Measurements from ENCODE around the gene ALKBH3.

The ALKBH3 gene

GRCh38 chr11:43931717-43932039, 51.0 kb downstream of the ALKBH3 start:
- no peaks in the 10 kb centered on the region for H3K9me3 ChIP-seq (ENCODE audit: control extremely low read depth in 1 of 5, control insufficient read depth in 4 of 5, insufficient read depth in 2 of 5, low read depth in 1 of 5, low read length in 4 of 5)

GRCh38 chr11:43933226-43933607, 52.6 kb downstream of the ALKBH3 start:
- 100% methylated on average over 1 of the region's 1 CpG for WGBS (ENCODE audit: insufficient coverage)
- H3K4me3 ChIP-seq (ENCODE audit: control insufficient read depth in 1 of 7, extremely low read depth in 1 of 7, insufficient read depth in 4 of 7, low read depth in 2 of 7, low read length in 6 of 7), result no peak overlapping the region
- POLR2A ChIA-PET, result interaction anchor here (1.8 kb wide), 1 partner anchor 10 kb away, joined by 7 read pairs; the partner anchor contains the start of gene C11orf96

More at GRCh38 chr11:43931717-43932039, 51.0 kb downstream of the ALKBH3 start:
- peaks cover 0 to 18% (median 7%) of the 10 kb centered on the region in 4 experiments for H3K4me1 ChIP-seq (ENCODE audit: control extremely low read depth in 1 of 4, control insufficient read depth in 4 of 4, insufficient read depth in 4 of 4, low read length in 3 of 4)
- no peaks in the 10 kb centered on the region for H3K36me3 ChIP-seq (ENCODE audit: control insufficient read depth in 4 of 4, insufficient read depth in 4 of 4, low read length in 3 of 4)
- no peak for DNase-seq
- H3K27ac ChIP-seq (ENCODE audit: insufficient read depth in 1 of 2, low read depth in 1 of 2, low read length in 2 of 2, poor library complexity in 1 of 2, severe bottlenecking in 2 of 2), result no peak overlapping the region
- ChIA-PET CTCF (interaction anchor here (1.4 kb wide), 1 partner anchor 14 kb away, joined by 4 read pairs; no protein-coding TSS in a partner anchor), POLR2A (no interaction called here)
- no peak overlapping the region for H3K4me3 ChIP-seq (ENCODE audit: control insufficient read depth in 1 of 7, extremely low read depth in 1 of 7, insufficient read depth in 4 of 7, low read depth in 2 of 7, low read length in 6 of 7)
- H3K27me3 ChIP-seq (replicated peaks in 2 of 5; ENCODE audit: control insufficient read depth in 4 of 5, insufficient read depth in 5 of 5, low read length in 4 of 5), result peaks cover 0 to 18% (median 0%) of the 10 kb centered on the region in 5 experiments
- WGBS (ENCODE audit: insufficient coverage), result 100% methylated on average over 4 of the region's 4 CpGs

GRCh38 chr11:43933608-43934551, 53.2 kb downstream of the ALKBH3 start:
- ChIA-PET CTCF (interaction anchor here (1.4 to 1.7 kb wide), 3 partner anchors 8 to 104 kb away, joined by 4 to 7 read pairs (median 4); partner anchors contain the start of gene C11orf96), POLR2A (interaction anchor here (1.8 kb wide), 1 partner anchor 9 kb away, joined by 7 read pairs; the partner anchor contains the start of gene C11orf96)
- H3K36me3 ChIP-seq (ENCODE audit: control insufficient read depth in 4 of 4, insufficient read depth in 4 of 4, low read length in 3 of 4), result no peaks in the 10 kb centered on the region
- DNase-seq, result peak in 2 of 3 donors; percentile 31 to 41
- H3K9me3 ChIP-seq (ENCODE audit: control extremely low read depth in 1 of 5, control insufficient read depth in 4 of 5, insufficient read depth in 2 of 5, low read depth in 1 of 5, low read length in 4 of 5), result no peaks in the 10 kb centered on the region
- H3K4me1 ChIP-seq (ENCODE audit: control extremely low read depth in 1 of 4, control insufficient read depth in 4 of 4, insufficient read depth in 4 of 4, low read length in 3 of 4), result peaks cover 0 to 23% (median 7%) of the 10 kb centered on the region in 4 experiments
- no peak overlapping the region for H3K27ac ChIP-seq (ENCODE audit: insufficient read depth in 1 of 2, low read depth in 1 of 2, low read length in 2 of 2, poor library complexity in 1 of 2, severe bottlenecking in 2 of 2)
- H3K4me3 ChIP-seq (ENCODE audit: control insufficient read depth in 1 of 7, extremely low read depth in 1 of 7, insufficient read depth in 4 of 7, low read depth in 2 of 7, low read length in 6 of 7), result no peak overlapping the region
- peaks cover 0 to 20% (median 0%) of the 10 kb centered on the region in 5 experiments for H3K27me3 ChIP-seq (replicated peaks in 2 of 5; ENCODE audit: control insufficient read depth in 4 of 5, insufficient read depth in 5 of 5, low read length in 4 of 5)
- WGBS (ENCODE audit: insufficient coverage), result 44% methylated on average over 9 of the region's 20 CpGs

More at GRCh38 chr11:43933226-43933607, 52.6 kb downstream of the ALKBH3 start:
- Histone ChIP-seq H3K36me3 (ENCODE audit: control insufficient read depth in 4 of 4, insufficient read depth in 4 of 4, low read length in 3 of 4) (no peaks in the 10 kb centered on the region), H3K27ac (ENCODE audit: insufficient read depth in 1 of 2, low read depth in 1 of 2, low read length in 2 of 2, poor library complexity in 1 of 2, severe bottlenecking in 2 of 2) (no peak overlapping the region), H3K4me1 (ENCODE audit: control extremely low read depth in 1 of 4, control insufficient read depth in 4 of 4, insufficient read depth in 4 of 4, low read length in 3 of 4) (peaks cover 0 to 23% (median 7%) of the 10 kb centered on the region in 4 experiments), H3K27me3 (replicated peaks in 2 of 5; ENCODE audit: control insufficient read depth in 4 of 5, insufficient read depth in 5 of 5, low read length in 4 of 5) (peaks cover 0 to 20% (median 0%) of the 10 kb centered on the region in 5 experiments), H3K9me3 (ENCODE audit: control extremely low read depth in 1 of 5, control insufficient read depth in 4 of 5, insufficient read depth in 2 of 5, low read depth in 1 of 5, low read length in 4 of 5) (no peaks in the 10 kb centered on the region)
- CTCF ChIA-PET, result interaction anchor here (0.9 to 1.7 kb wide), 4 partner anchors 8 to 104 kb away, joined by 3 to 7 read pairs (median 4); partner anchors contain the start of gene C11orf96
- no peak for DNase-seq

GRCh38 chr11:43934601-43935423, 54.2 kb downstream of the ALKBH3 start:
- 95% methylated on average over 11 of the region's 14 CpGs for WGBS (ENCODE audit: insufficient coverage)
- CTCF ChIA-PET, result no interaction called here
- peaks cover 0 to 23% (median 7%) of the 10 kb centered on the region in 4 experiments for H3K4me1 ChIP-seq (ENCODE audit: control extremely low read depth in 1 of 4, control insufficient read depth in 4 of 4, insufficient read depth in 4 of 4, low read length in 3 of 4)

GRCh38 chr11:43935424-43935979, 54.9 kb downstream of the ALKBH3 start:
- Histone ChIP-seq H3K27me3 (replicated peaks in 2 of 5; ENCODE audit: control insufficient read depth in 4 of 5, insufficient read depth in 5 of 5, low read length in 4 of 5) (peaks cover 0 to 20% (median 0%) of the 10 kb centered on the region in 5 experiments), H3K27ac (ENCODE audit: insufficient read depth in 1 of 2, low read depth in 1 of 2, low read length in 2 of 2, poor library complexity in 1 of 2, severe bottlenecking in 2 of 2) (no peak overlapping the region), H3K36me3 (ENCODE audit: control insufficient read depth in 4 of 4, insufficient read depth in 4 of 4, low read length in 3 of 4) (no peaks in the 10 kb centered on the region), H3K9me3 (ENCODE audit: control extremely low read depth in 1 of 5, control insufficient read depth in 4 of 5, insufficient read depth in 2 of 5, low read depth in 1 of 5, low read length in 4 of 5) (no peaks in the 10 kb centered on the region), H3K4me3 (ENCODE audit: control insufficient read depth in 1 of 7, extremely low read depth in 1 of 7, insufficient read depth in 4 of 7, low read depth in 2 of 7, low read length in 6 of 7) (no peak overlapping the region), H3K4me1 (ENCODE audit: control extremely low read depth in 1 of 4, control insufficient read depth in 4 of 4, insufficient read depth in 4 of 4, low read length in 3 of 4) (peaks cover 0 to 23% (median 7%) of the 10 kb centered on the region in 4 experiments)
- 89% methylated on average over 4 of the region's 7 CpGs for WGBS (ENCODE audit: insufficient coverage)
- DNase-seq, result peak in 1 of 3 donors; percentile 10
- CTCF ChIA-PET, result no interaction called here
- POLR2A ChIA-PET, result no interaction called here

More at GRCh38 chr11:43934601-43935423, 54.2 kb downstream of the ALKBH3 start:
- Histone ChIP-seq H3K9me3 (ENCODE audit: control extremely low read depth in 1 of 5, control insufficient read depth in 4 of 5, insufficient read depth in 2 of 5, low read depth in 1 of 5, low read length in 4 of 5) (no peaks in the 10 kb centered on the region), H3K36me3 (ENCODE audit: control insufficient read depth in 4 of 4, insufficient read depth in 4 of 4, low read length in 3 of 4) (no peaks in the 10 kb centered on the region), H3K4me3 (ENCODE audit: control insufficient read depth in 1 of 7, extremely low read depth in 1 of 7, insufficient read depth in 4 of 7, low read depth in 2 of 7, low read length in 6 of 7) (no peak overlapping the region), H3K27me3 (replicated peaks in 2 of 5; ENCODE audit: control insufficient read depth in 4 of 5, insufficient read depth in 5 of 5, low read length in 4 of 5) (peaks cover 0 to 20% (median 0%) of the 10 kb centered on the region in 5 experiments), H3K27ac (ENCODE audit: insufficient read depth in 1 of 2, low read depth in 1 of 2, low read length in 2 of 2, poor library complexity in 1 of 2, severe bottlenecking in 2 of 2) (no peak overlapping the region)
- DNase-seq, result no peak
- POLR2A ChIA-PET, result no interaction called here

- Histone ChIP-seq H3K4me1 (ENCODE audit: control extremely low read depth in 1 of 4, control insufficient read depth in 4 of 4, insufficient read depth in 4 of 4, low read length in 3 of 4) (peaks cover 0 to 19% (median 7%) of the 10 kb centered on the region in 4 experiments), H3K4me3 (ENCODE audit: control insufficient read depth in 1 of 7, extremely low read depth in 1 of 7, insufficient read depth in 4 of 7, low read depth in 2 of 7, low read length in 6 of 7) (no peak overlapping the region), H3K27me3 (replicated peaks in 2 of 5; ENCODE audit: control insufficient read depth in 4 of 5, insufficient read depth in 5 of 5, low read length in 4 of 5) (peaks cover 0 to 22% (median 0%) of the 10 kb centered on the region in 5 experiments), H3K9me3 (ENCODE audit: control extremely low read depth in 1 of 5, control insufficient read depth in 4 of 5, insufficient read depth in 2 of 5, low read depth in 1 of 5, low read length in 4 of 5) (no peaks in the 10 kb centered on the region), H3K36me3 (ENCODE audit: control insufficient read depth in 4 of 4, insufficient read depth in 4 of 4, low read length in 3 of 4) (no peaks in the 10 kb centered on the region), H3K27ac (ENCODE audit: insufficient read depth in 1 of 2, low read depth in 1 of 2, low read length in 2 of 2, poor library complexity in 1 of 2, severe bottlenecking in 2 of 2) (no peak overlapping the region)
- WGBS (ENCODE audit: insufficient coverage), result 24% methylated on average over 5 of the region's 7 CpGs
- POLR2A ChIA-PET, result no interaction called here
- DNase-seq, result peak; percentile 34 to 88 (median 53)
- CTCF ChIA-PET, result no interaction called here
Observed at GRCh38 chr11:43936076-43936475, 55.4 kb downstream of the ALKBH3 start.
